ENCODE data around the gene ATP13A3.

Gene ATP13A3

DNA sequence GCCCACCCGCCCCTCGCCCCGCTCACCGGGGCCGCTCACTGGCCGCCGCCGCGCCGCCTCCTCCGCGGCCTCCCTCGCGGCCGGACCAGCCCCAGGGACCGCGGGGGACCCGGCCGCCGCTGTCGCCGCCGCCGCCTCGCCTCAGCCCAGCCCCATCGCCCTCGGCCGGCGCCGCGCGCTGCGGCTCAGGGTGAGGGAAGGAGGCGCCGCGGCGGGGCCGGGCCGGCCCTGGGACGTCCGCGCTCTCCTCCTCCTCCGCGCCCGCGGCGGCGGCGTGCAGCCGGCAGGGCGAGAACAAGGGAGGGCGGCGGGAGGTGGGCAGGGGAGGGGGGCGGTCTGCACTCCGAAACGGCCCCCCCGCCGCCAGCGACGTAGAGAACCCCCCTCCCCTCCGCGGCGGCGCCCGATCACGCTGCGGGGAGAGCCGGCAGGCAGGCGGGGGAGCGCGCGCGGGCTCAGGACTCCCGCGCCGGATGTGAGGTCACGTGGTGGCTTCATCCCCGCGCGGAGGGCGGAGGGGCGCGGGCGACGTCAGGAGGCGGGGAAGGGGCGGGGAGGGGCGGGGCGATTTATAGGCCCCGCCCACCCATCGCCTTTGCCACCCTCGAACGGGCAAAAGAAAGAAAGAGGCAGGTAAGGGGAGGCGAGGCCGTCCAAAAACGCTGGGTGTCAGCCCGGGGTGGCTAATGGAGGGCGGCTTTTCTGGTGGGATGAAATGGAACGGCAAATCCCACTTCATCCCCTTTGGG is at the start of gene ATP13A3:
ATP13A3 (minus strand) TSS at position 463 of the 749 bp plus-strand sequence. CDS start 24,812 bp downstream, outside the sequence.
- TF ChIP-seq, protein P1, sequence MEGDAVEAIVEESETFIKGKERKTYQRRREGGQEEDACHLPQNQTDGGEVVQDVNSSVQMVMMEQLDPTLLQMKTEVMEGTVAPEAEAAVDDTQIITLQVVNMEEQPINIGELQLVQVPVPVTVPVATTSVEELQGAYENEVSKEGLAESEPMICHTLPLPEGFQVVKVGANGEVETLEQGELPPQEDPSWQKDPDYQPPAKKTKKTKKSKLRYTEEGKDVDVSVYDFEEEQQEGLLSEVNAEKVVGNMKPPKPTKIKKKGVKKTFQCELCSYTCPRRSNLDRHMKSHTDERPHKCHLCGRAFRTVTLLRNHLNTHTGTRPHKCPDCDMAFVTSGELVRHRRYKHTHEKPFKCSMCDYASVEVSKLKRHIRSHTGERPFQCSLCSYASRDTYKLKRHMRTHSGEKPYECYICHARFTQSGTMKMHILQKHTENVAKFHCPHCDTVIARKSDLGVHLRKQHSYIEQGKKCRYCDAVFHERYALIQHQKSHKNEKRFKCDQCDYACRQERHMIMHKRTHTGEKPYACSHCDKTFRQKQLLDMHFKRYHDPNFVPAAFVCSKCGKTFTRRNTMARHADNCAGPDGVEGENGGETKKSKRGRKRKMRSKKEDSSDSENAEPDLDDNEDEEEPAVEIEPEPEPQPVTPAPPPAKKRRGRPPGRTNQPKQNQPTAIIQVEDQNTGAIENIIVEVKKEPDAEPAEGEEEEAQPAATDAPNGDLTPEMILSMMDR (IDR thresholded peaks at IDR 0.05): no peak

DNA sequence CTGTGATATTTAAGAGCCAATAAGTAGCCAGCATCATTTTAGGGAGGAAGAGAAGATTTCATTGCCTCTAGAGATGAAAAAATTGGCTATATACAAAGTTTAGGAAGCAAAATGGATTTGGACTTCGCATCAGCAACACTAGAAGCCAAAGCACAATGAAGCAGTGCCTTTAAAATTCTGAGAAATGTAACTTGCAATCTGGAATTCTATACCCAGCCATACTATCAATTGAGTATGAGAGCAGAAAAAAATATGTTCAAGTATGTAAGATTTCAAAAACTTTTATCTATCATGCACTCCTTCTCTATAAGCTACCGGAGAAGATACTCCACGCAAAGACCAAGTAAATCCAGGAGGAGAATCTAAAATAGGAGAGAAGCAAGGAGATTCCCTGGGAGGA is 47.4 kb upstream of the ATP13A3 start:
- TF ChIP-seq, protein P1 (IDR thresholded peaks at IDR 0.05): no peak

DNA sequence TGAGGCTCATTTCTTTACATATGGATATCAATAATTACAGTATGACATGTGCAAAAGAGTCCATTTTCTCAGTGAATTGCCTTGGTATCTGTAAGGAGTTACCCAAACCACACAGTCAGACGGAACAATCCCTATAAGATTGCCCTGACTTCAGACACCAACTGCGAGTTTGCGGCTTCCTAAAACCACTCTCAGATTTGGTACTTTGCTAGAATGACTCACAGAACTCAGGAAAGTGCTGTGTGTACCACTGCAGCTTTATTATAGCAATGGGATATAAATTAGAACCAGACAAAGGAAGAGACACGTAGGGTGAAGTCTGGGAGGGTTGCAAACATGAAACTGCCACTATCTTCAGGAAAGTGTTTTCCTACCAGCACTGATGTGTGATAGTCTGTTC is 45.8 kb upstream of the ATP13A3 start:
- TF ChIP-seq, protein P1 (IDR thresholded peaks at IDR 0.05): no peak

DNA sequence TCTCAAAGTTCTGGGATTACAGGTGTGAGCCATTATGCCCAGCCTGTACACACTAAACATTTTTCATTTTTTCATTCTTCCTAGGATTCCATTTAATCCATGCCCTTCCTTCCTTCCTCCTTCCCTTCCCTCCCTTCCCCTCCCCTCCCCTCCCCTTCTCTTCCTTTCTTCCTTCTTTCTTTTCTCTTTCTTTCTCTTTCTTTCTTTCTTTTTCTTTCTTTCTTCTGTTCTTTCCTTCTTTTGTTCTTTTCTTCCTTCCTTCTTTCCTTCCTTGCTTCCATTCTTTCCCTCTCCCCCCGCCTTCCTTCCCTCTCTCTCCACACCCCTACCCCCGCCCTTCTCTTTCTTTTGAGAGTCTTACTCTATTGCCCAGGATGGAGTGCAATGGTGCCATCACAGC is 40.9 kb upstream of the ATP13A3 start:
- TF ChIP-seq, protein P1 (IDR thresholded peaks at IDR 0.05): no peak

DNA sequence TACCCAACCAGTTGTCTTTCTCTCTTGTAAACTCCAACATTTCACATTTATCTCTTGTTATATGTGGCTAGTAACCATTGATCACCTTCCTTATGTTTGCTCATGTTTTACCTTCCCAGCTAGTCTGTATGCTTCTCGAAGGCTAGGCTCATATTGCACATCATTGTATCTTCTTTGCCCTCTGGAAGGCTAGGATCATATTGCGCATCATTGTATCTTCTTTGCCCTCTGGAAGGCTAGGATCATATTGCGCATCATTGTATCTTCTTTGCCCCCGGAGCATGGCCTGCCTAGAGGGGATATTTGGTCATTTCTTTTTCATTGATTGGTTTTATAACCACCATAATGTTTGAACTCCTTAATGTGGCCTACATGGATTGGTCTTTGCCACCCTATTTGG is 39.4 kb upstream of the ATP13A3 start:
- TF ChIP-seq, protein P1 (IDR thresholded peaks at IDR 0.05): no peak

DNA sequence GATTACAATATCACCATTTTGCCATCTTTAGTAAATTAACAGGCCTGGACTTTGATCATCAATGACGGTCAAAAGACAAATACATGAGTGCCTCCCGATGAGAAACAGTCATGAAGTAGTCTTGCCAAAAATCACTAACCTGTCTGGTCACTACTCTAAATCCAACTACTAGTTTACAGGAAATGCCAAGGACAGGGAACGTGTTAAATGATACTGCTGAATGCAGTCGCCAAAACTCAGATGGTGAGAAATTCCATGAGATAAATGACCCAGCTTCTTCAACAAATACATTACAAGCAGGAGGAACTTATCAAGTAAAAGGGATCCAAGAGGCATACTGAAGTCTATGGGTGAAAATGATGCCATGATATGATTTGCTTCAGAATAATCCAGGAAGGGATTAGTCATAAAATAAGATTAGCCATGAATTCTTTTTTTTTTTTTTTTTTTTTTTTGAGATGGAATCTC is 35.8 kb upstream of the ATP13A3 start:
- TF ChIP-seq, protein P1 (IDR thresholded peaks at IDR 0.05): no peak

DNA sequence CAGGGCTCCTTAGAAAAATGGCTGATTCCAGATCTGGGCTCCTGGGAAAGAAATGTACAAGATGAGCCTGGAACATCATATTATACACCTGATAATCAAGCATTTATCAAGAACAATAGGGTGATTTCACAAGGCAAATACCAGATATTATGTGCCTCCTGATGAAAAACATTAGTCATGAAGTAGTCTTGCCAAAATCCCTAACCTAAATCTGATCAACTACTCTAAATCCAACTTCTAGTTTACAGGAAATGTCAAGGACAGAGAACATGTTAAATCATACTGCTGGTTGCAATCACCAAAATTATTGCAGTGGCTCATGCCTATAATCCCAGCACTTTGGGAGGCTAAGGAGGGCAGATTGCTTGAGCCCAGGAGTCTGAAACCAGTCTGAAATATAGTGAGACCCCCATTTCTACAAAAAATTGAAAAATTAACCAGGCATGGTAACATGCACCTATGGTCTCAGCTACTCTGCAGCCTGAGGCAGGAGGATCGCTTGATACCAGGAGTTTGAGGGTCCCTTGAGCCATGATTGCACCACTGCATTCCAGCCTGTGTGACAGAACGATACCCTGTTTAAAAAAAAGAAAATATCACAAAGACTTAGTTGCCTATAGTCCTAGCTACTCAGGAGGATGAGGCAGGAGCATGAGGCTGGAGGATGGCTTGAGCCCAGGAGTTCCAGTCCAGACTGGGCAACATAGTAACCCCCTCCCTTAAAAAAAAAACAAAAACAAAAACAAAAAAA is 34.9 kb upstream of the ATP13A3 start:
- TF ChIP-seq, protein P1 (IDR thresholded peaks at IDR 0.05): no peak

All from LNCAP (cell line).